Fibroblast of skin of left quadriceps (primary cell): ENCODE data around the gene CCDC121.
A peak's percentile ranks its signal among the peaks of the same experiment; 100 is the strongest.
"Not testable (repeated sequence)": the region's sequence is repeated elsewhere in the genome, so short reads cannot be mapped to it uniquely, and the experiment has no call there.

Experiments used
- DNase-seq, 2 experiments: peaks; one replicate each; pipeline ENCODE4 v3.0.0-alpha.2; 2013; ENCODE audit warnings: low read depth in 2 of 2

The CCDC121 gene

DNA sequence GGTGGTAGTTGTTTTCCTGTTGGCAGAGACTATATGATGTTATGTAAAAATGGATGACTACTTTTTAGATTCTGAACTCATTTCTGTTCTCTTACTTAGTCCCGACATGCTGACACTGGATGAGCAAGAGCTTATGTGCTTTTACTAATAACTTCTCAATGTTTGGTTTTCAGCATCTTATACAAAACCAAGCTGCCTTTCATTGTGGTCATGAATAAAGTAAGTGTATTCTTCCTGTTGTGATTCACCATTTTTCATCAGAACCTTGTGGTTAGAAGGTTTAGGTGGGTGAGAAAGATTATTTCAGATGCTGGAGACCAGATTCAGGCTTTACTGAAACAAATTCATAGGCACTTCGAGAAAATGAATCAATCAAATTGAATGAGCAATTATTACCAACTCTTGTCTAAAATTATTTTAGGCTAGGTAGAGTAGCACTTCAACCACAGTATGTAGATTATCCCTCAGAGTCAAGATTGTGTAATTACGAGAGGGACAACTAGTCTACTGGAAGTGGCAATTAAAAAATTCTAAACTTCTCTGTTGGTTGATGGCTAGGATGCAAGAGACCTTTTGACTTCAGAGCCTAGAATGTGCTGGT, 9.3 kb upstream of the CCDC121 start:
- peak; percentile 81 for DNase-seq

DNA sequence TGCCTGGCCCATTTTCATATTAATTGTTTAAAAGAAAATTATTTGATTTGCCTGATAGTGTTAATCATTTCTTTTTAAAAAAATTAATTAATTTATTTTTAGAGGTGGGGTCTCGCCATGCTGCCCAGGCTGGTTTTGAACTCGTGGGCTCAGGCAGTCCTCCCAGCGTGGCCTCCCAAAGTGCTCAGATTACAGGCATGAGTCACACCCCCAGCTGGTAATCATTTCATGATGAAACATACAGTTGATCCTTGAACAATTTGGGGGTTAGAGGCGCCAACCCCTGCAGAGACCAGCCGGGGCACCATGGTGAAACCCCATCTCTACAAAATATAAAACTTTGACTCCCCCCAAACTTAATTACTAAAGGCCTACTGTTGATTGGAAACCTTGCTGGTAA, 8.0 kb upstream of the CCDC121 start:
- DNase-seq: no peak

DNA sequence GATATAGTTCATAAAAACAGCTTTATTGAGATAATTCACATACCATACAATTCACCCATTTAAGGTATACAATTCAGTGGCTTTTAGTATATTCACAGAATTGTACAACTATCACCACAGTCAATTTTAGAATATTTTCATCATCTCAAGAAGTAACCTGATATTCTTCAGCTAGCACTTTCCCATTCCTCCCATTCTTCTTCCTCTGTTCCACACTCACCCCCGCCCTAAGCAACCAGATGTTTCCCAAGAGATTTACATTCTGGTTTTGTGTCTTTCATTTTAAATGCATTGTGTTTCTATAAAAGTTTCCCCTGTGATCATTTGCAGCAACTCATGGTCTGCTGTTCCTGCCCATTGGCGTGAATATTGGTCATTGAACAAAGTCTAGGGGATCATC, 5.5 kb upstream of the CCDC121 start:
- no peak for DNase-seq

DNA sequence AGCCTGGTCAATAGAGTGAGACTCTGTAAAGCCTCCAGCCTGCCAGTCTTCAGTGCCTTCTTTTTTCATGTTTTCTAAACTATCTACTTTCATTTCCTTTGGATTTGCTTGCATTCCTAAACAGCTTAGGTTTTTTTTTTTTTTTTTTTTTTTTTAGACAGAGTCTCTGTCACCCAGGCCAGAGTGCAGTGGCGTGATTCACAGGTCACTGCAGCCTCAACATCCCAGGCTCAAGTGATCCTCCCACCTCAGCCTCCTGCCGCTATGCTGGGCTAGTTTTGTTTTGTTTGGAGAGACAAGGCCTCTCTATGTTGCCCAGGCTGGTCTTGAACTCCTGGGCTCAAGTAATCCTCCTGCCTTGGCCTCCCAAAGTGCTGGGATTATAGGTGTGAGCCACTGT, 1.4 kb upstream of the CCDC121 start:
- not testable (repeated sequence) for DNase-seq

DNA sequence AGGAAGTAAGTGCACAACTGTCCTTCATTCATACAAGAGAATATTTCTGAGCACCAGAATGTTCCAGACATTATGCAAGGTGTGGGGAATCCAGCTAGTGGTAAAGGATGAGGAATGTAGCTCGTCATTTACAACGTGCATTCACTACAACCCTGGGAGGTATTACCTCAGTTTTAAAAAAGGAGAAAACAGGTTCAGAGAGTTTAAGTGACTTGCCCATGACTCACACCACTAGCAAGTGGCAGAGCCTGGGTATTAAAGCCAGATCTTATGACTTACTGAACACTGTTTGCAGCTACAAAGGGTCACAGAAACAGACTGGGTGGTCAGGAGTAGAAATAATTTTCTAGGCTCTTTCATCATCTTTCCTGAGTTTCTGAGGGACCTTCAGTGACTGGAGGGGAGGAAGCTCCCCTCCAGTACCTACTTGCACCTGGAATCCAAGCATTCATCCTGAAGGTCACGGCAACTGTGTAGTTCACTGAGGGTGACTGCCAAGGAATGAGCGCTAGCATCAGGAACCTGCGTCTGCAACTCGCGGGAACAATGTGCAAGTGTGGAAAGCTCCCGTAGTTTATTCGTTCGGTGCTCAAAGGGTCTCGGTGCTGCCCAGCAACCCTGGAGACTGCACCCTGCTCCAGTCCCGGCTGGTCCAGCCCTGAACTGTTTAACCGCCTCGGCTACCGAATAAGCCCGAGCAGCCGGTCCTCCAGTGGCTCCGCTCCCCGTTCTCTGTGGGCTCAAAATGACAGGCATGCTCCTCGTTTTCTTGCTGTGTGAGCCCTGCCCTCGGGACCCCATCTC, 647 bp downstream of the CCDC121 start:
- DNase-seq: peak; percentile 47 to 51

DNA sequence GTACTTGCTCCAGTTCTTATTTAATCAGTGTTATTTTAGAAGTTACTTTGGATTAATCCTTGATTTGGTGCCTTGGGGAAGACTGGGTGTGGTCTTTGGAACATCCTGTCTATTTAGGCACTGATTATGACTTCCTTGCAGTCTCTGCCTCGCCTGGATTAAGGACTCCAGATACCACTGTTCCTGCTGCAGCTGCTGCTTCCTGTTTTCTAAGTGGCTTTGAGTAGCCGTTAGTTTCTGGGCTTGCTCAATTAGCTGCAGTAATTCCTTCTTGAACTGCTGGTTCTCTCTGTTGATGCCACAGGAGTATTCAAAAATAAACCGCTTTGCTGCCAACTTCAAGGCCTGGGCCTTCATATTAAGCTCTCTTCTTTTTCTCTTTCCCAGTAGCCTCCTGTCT, 1.9 kb downstream of the CCDC121 start:
- not testable (repeated sequence) for DNase-seq

DNA sequence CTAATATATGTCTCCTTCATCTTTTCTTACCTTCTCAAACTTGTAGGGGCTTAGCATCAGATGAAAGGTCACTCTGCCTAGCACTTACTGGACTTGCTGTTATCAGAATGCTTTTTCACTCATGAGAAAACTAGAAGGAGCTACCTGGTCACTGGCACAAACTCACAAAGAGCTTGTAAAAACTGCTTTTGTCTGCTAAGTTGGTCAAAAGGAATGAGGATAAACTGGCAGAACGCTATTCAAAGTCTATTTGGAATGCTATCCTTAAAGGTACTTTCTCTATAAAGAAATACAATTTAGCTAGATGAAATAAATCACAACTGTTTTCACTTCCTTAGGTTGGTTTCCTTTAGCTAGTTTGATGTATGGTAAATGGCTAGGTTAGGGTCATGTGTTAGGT, 2.5 kb downstream of the CCDC121 start:
- not testable (repeated sequence) for DNase-seq

DNA sequence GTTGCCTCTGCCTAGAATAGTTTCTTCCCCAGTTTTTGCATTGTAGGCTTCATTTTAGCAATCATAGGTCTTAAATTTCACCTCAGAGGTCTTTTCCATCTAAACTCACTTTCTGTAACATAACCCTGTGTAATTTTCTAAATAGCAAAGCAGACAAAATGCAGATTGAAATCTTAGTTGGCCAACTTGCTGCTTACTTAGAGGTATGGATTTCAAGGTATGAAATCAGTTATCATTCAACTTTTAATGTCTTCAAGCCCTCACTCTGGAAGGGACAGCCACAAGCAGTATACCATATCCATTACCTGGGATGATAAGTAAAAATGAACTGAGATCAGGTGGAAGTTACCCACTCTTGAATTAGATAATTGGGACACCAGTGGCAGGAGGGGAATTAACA, 3.9 kb downstream of the CCDC121 start:
- no peak for DNase-seq

DNA sequence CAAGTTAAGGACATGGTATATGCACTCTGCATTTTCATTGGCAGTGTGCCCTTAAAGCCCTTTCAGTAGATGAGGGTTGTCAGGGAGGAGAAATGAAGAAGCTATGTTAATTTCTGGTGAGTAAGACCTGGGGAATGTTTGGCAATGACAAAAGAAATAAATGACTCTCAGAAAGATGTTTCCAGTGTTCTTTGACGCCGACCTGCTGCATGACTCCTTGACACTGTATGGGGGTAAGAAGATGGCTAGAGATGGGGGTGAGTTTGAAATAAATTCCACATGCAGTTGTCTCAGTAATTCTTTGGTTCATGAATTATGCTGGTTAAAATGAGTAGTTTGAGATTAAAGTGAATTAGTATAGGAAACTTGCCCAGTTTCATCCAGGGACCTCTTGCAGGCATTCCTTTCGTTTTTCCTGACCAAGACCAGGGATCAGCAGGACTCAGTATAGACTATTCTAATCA, 5.9 kb downstream of the CCDC121 start:
- DNase-seq: peak; percentile 77 to 78

DNA sequence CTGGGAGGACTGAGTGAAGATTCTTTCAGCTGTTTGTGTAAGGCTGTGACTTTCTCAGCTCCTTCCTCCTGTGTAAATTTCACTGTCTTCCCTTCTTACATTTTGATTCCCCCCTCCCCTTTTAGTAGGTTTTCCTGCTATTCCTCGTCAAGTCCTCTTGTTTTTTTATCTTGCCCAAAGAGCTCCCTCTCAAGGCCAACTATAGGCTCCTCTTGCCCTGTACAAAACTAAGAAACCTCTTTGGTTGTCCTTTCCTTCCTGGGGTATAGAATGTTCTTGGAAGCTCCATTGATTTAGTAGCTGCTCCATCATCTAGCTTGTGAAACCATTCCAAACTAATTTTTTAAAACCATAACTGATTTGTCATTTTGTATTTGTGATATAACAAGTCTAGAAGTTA, 7.3 kb downstream of the CCDC121 start:
- no peak for DNase-seq

DNA sequence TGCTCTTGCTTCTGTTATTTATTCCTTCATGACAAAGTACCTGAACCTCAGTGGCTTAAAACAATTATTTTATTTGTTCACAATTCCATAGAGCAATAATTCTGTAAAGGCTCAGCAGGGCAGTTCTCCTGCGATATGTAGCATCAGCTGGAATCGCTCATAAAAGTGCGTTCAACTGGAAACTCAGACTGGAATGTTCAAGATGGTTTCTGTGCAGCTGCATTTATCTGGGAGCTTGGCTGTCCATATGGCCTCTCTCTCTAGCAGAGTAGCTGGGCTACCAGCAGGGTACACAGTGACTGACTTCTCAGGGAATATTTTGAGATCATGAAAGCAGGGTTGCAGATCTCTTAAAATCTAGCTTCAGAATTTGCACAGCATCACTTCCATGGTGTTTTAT, 13.5 kb downstream of the CCDC121 start:
- DNase-seq: no peak

DNA sequence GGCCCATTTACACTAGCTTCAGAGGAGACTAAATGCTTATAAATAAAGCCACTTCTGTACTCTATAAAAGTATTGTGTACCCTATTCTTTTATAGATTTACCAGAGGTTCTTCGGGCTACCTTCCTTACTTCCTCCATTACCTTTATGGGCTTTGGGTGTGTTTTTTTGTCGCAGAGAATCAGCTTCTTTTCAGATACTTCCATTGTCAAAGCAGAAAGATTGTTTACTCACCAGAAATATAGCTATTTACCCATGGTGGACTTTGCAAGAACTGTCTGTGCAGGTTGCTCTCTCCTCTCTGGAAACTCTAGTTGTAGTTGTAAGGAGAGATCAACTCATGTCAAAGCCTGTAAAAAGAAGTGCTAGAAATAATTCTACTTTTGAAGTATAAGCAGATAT, 14.8 kb downstream of the CCDC121 start:
- DNase-seq: no peak

DNA sequence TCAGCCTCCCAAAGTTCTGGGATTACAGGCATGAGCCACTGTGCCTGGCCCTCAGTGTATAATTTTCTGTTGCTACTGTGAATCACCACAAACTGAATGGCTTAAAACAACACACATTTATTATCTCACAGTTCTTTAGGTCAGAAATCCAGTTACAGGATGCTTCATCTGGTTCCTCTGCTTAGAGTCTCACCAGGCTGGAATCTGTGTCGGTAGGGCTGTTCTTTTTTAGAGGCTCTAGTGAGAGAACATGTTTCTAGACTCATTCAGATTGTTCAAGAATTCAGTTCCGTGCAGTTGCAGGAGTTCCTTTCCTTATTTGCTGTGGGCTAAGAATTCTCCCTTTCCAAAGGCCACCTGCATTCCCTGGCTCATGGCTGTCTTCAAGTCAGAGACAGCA, 22.2 kb downstream of the CCDC121 start:
- no peak for DNase-seq

DNA sequence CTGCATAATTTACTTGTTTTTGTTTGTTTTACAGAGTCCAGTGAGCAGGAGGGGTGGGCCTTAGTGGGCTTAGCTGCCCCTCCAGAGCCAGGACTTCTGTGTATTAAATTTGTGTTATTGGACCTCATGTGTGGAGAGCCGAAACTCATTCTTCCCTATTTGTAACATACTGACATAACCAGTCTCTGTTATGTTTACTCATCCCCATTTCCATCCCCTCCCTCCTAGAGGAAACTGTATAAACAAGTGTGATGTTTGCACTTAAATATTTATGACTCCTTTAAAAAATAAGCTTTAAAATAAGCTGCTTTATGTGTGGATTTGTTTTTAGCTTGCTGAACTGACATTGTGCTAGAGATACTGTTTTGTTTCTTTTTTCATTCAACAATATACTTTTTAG, 32.2 kb downstream of the CCDC121 start:
- DNase-seq: no peak

DNA sequence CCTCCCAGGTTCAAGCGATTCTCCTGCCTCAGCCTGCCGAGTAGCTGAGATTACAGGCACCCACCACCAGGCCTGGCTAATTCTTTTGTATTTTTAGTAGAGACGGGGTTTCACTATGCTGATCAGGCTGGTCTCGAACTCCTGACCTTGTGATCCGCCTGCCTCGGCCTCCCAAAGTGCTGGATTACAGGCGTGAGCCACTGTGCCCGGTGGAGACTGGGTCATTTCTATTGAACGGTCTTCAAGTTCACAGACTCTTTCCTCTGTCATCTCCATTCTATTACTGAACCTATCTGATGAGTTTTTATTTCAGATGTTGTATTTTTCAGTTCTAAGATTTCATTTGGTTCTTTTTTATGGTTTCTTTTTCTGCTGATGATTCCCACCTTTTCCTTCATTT, 33.4 kb downstream of the CCDC121 start:
- DNase-seq: not testable (repeated sequence)

DNA sequence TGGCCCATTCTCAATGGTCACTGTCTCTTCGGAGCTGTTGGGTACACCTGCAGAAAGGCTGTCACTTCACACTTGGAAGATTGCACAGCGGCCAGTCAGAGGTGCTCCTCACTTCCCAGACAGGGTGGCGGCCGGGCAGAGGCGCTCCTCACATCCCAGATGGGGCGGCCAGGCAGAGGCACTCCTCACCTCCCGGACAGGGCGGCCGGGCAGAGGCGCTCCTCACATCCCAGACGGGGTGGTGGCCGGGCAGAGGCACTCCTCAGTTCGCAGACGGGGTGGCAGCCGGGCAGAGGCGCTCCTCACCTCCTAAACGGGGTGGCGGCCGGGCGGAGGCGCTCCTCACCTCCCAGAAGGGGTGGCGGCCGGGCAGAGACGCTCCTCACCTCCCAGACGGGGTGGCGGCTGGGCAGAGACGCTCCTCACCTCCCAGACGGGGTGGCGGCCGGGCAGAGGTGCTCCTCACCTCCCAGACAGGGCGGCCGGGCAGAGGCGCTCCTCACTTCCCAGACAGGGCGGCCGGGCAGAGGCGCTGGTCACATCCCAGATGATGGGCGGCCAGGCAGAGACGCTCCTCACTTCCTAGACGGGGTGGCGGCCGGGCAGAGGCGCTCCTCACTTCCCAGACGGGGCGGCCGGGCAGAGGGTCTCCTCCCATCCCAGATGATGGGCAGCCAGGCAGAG, 34.6 kb downstream of the CCDC121 start:
- not testable (repeated sequence) for DNase-seq

DNA sequence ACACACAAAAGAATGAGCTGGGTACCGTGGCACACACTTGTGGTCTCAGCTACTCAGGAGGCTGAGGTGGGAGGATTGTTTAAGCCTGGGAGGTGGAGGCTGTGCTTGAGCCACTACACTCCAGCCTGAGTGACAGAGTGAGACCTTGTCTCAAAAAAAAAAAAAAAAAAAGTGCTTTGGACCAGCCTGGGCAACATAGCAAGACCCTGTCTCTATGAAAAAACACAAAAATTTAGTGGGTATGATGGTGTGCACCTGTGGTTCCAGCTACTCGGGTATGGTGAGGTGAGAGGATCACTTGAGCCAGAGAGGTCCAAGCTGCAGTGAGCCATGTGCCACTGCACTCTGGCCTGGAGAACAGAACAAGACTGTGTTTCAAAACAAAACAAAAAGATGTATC, 35.6 kb downstream of the CCDC121 start:
- DNase-seq: no peak

DNA sequence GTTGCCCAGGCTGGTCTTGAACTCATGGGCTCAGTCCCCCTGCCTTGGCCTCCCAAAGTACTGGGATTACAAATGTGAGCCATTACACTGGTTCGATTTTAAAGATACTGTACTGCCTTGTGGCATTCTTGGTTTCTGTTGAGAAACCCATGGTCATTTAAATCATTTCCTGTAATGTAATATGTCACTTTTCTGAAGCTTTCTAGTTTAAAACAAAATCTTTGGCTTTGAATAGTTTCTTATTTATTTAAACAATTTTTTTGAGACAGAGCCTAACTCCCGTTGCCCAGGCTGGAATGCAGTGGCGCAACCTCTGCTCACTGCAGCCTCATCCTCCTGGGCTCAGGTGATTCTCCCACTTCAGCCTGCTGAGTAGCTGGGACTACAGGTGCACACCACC, 37.1 kb downstream of the CCDC121 start:
- no peak for DNase-seq

DNA sequence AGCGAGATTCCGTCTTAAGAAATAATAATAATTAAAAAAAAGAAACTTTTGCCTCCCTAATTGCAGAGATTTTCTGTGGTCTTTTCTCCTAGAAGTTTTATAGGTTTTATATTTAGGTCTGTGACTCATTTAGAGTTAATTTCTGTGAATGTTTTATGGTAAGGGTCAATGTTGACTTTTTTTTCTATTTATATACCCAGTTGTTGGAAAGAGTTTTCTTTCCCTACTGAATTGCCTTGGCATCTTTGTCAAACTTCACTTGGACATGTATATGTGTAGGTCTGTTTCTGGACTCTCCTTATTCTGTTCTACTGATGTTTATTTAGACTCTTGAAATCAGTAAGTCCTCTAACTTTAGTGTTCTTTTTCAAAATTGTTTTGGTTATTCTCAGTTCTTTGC, 40.5 kb downstream of the CCDC121 start:
- DNase-seq: no peak

DNA sequence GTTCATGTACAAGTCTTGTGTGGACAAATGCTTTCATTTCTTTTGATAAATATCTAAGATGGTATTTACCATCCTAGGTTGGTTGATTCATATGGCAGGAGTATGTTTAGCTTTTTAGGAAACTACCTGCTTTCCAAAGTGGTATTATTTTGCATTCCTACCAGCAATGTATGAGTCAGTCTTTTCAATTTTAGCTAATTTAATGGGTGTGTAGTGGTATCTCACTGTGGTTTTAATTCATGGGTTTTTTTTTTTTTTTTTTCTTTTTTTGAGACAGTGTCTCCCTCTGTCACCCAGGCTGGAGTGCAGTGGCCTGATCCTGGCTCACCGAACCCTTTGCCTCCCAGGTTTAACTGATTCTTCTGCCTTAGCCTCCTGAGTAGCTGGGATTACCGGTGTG, 41.8 kb downstream of the CCDC121 start:
- no peak for DNase-seq

DNA sequence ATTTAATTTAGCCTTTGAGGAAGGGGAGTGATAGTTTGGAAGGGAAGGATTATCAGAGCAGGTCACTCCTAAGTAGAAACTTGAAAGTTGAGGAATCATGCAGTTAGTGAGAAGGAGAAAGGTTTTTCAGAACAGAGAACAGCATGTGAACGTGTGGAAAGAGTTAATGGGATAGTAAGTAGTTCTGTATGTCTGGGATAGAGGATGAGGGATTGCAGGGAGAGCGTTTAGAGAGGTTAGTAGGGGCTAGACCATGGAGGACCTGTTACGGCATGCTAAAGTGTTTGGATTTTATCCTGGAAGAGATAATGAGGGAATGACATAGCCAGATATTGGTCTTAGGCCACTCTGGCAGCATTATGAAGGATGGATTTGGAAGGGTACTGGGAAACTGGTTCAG, 44.2 kb downstream of the CCDC121 start:
- no peak for DNase-seq

DNA sequence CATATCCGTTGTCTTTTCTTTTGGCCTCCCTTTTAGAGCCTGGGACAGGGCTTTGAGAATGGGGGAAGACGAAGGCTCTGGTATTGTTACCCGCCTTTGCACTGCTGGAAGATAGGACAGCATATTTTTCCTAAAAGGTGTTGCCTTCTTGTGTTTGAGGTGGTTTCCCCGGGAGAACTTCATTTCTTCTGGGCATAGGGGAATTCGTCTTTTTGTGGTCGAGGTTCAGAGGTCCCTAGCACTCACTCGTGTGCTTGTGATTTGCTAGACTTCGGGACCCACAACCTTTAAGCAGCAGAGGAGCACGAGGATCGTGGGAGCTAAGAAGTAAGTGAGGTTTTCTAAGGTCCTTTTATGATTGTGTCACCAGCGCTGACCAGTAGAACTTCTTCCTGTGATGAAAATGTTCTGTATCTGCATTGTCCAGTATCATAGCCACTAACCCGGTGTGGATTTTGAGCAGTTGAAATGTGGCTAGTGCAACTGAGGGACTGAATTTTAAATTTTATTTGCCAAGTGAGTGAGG, 45.4 kb downstream of the CCDC121 start:
- no peak for DNase-seq
